Measurements from ENCODE around the gene BMS1. TPM values are rescaled to one million over a fixed set of nuclear protein-coding genes. Genes with fewer than 3 reads are reported as not detected.

BMS1 gene
- total and polyA plus RNA-seq, 2 of the 13 experiments (the other 11 are each of a cell fraction or from before 2014, with no cell fraction given): 3.9 to 25.2 TPM

DNA sequence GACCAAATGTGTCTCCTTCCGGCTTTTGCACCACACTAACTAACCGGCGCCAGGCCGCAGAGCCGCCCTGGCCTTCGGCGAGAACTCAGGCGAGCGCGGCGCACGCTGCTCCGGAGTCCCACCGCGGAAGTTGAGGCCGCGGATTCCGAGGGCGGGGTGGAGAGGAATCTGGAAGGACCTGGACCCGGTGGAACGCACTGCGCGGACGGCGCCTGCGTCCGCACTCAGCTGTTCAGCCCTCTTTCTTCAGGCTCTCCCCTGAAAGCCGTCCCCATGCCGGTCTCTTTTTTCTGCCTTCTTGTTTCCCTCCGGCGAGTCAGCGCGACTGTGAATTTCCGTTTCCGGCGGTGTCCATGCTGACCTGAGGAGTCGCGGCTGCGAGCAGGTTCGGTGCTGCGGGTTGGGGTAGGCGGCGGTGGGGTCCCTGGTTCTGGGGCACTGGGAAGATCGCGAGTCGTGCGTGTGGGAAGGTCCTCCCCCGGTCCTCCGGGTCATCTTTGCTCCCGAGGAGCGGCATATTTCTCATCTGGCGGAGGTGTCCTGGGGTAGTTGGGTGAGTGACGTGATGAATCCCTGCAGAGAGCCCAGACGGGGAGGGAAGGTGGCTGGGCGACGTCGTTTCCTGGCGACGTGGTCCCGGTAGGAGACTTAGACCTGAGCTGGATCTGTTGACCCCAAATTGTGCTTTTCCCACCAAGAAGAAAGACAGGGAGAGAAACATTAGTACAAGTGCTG, at the start of gene BMS1 (continued):
- TF ChIP-seq, protein P1, sequence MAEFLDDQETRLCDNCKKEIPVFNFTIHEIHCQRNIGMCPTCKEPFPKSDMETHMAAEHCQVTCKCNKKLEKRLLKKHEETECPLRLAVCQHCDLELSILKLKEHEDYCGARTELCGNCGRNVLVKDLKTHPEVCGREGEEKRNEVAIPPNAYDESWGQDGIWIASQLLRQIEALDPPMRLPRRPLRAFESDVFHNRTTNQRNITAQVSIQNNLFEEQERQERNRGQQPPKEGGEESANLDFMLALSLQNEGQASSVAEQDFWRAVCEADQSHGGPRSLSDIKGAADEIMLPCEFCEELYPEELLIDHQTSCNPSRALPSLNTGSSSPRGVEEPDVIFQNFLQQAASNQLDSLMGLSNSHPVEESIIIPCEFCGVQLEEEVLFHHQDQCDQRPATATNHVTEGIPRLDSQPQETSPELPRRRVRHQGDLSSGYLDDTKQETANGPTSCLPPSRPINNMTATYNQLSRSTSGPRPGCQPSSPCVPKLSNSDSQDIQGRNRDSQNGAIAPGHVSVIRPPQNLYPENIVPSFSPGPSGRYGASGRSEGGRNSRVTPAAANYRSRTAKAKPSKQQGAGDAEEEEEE (CRISPR knock-in tag; IDR thresholded peaks at IDR 0.05; ENCODE audit: borderline replicate concordance): no peak
- TF ChIP-seq TOE1 (CRISPR knock-in tag; IDR thresholded peaks at IDR 0.05) (peak; percentile 90; the same call in 1 of the 2 replicates), ZBTB7A (CRISPR knock-in tag; IDR thresholded peaks at IDR 0.05) (no peak), SYNCRIP (IDR thresholded peaks at IDR 0.05; ENCODE audit: insufficient read depth, low read depth, low read length) (no peak), HOXA3 (CRISPR knock-in tag; IDR thresholded peaks at IDR 0.05) (peak; percentile 97), CREM (IDR thresholded peaks at IDR 0.05) (peak; percentile 90), CREM (CRISPR knock-in tag; IDR thresholded peaks at IDR 0.05) (no peak), TBX2 (CRISPR knock-in tag; IDR thresholded peaks at IDR 0.05; ENCODE audit: borderline replicate concordance) (peak; percentile 85), ZNF224 (CRISPR knock-in tag; IDR thresholded peaks at IDR 0.05) (peak; percentile 96), ZNF335 (CRISPR knock-in tag; IDR thresholded peaks at IDR 0.05) (peak; percentile 79), ZNF496 (CRISPR knock-in tag; IDR thresholded peaks at IDR 0.05; ENCODE audit: insufficient replicate concordance) (no peak), MTF2 (CRISPR knock-in tag; IDR thresholded peaks at IDR 0.05; ENCODE audit: borderline replicate concordance) (peak; percentile 94; the same call in 1 of the 2 replicates), ZNF550 (CRISPR knock-in tag; IDR thresholded peaks at IDR 0.05; ENCODE audit: borderline replicate concordance) (peak; percentile 97; the same call in 1 of the 2 replicates), ZBTB7B (CRISPR knock-in tag; IDR thresholded peaks at IDR 0.05) (peak; percentile 57; the same call in 1 of the 2 replicates), ZNF441 (CRISPR knock-in tag; IDR thresholded peaks at IDR 0.05; ENCODE audit: borderline replicate concordance) (peak; percentile 69; the same call in 1 of the 2 replicates), ZNF674 (CRISPR knock-in tag; IDR thresholded peaks at IDR 0.05; ENCODE audit: low read depth) (peak; percentile 83; the same call in 1 of the 2 replicates), TGIF2 (CRISPR knock-in tag; IDR thresholded peaks at IDR 0.05) (peak; percentile 94), SMAD9 (CRISPR knock-in tag; IDR thresholded peaks at IDR 0.05) (peak; percentile 96; the same call in 1 of the 2 replicates)
- TF ChIP-seq, protein P2, sequence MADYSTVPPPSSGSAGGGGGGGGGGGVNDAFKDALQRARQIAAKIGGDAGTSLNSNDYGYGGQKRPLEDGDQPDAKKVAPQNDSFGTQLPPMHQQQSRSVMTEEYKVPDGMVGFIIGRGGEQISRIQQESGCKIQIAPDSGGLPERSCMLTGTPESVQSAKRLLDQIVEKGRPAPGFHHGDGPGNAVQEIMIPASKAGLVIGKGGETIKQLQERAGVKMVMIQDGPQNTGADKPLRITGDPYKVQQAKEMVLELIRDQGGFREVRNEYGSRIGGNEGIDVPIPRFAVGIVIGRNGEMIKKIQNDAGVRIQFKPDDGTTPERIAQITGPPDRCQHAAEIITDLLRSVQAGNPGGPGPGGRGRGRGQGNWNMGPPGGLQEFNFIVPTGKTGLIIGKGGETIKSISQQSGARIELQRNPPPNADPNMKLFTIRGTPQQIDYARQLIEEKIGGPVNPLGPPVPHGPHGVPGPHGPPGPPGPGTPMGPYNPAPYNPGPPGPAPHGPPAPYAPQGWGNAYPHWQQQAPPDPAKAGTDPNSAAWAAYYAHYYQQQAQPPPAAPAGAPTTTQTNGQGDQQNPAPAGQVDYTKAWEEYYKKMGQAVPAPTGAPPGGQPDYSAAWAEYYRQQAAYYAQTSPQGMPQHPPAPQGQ (CRISPR knock-in tag; IDR thresholded peaks at IDR 0.05; ENCODE audit: borderline replicate concordance): 0 out of 2 replicates have a peak, but pooled peaks have one; percentile 63
- TF ChIP-seq, protein P3, sequence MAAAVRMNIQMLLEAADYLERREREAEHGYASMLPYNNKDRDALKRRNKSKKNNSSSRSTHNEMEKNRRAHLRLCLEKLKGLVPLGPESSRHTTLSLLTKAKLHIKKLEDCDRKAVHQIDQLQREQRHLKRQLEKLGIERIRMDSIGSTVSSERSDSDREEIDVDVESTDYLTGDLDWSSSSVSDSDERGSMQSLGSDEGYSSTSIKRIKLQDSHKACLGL (CRISPR knock-in tag; IDR thresholded peaks at IDR 0.05): peak; percentile 92
- TF ChIP-seq, protein P4, sequence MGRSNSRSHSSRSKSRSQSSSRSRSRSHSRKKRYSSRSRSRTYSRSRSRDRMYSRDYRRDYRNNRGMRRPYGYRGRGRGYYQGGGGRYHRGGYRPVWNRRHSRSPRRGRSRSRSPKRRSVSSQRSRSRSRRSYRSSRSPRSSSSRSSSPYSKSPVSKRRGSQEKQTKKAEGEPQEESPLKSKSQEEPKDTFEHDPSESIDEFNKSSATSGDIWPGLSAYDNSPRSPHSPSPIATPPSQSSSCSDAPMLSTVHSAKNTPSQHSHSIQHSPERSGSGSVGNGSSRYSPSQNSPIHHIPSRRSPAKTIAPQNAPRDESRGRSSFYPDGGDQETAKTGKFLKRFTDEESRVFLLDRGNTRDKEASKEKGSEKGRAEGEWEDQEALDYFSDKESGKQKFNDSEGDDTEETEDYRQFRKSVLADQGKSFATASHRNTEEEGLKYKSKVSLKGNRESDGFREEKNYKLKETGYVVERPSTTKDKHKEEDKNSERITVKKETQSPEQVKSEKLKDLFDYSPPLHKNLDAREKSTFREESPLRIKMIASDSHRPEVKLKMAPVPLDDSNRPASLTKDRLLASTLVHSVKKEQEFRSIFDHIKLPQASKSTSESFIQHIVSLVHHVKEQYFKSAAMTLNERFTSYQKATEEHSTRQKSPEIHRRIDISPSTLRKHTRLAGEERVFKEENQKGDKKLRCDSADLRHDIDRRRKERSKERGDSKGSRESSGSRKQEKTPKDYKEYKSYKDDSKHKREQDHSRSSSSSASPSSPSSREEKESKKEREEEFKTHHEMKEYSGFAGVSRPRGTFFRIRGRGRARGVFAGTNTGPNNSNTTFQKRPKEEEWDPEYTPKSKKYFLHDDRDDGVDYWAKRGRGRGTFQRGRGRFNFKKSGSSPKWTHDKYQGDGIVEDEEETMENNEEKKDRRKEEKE (IDR thresholded peaks at IDR 0.05): no peak
